HG02938 (cell line): ENCODE results near the gene RDM1.
A peak's percentile ranks its signal among the peaks of the same experiment; 100 is the strongest.
"Not testable (repeated sequence)": the region's sequence is repeated elsewhere in the genome, so short reads cannot be mapped to it uniquely, and the experiment has no call there.

Source experiments
- ATAC-seq: cut with Tn5 transposase; IDR thresholded peaks from one replicate; pipeline ENCODE4 v1.9.1; 2021; ENCODE audit warnings: mild to moderate bottlenecking, moderate library complexity; ENCODE audit not compliant: unreplicated experiment

Gene RDM1

GRCh38 chr17:35900708-35901480 is 29.7 kb downstream of the RDM1 start:
- ATAC-seq: no peak

DNA sequence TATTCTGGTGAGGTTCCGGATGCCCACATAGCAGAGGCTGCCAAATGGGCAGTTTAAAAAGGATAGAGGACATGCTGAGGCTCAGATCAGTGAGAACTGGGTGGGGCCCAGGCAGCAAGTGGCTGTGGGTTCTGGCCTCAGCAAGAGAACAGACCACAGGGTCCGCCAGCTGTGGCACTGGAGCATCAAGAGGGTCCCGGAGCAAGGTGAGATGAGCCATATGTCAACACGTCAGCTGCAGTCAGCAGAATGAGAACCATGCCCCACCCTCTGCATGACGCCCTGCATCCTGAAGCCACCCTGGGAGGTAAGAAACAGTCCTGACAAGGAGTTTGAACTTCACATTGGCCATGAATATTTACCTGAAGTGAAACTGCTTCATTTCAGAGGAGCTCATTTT is 30.3 kb downstream of the RDM1 start:
- no peak for ATAC-seq

DNA sequence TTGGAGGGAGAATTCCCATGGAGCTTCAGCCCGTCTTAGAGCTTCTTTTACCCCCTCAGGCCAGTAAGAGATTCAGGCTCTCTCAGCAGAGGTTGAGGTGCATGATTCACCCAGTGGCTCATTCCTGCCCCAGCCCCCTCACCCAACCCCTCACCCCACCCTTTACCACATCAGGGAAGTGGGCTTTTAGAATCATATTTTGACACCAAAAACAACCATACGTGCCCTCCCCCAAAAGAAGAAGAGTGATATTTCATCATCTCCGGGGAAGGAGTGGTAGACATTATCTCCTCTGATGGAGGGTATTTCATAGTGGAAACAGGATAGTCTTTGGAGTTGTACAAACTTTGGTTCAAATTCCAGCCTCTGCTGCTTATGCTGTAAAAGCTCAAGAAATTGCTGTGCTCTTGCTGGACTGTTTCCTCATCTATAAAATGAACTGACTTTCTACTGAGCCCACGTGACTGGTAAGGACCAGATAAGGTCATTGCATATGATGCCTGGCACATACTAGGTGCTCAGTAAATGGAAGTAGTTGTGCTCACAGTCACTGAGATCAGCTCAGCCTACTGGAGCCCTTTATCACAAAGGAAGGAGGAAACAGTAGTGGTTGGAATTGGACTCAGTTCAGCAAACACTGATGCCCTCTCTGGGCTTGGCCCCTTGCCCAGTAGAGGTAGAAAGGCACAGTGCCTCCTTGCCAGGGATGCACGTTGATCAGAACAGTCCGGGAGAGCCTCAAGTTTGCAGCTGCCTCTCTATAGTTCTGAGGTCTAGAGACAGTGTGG is 32.1 kb downstream of the RDM1 start:
- no peak for ATAC-seq

- ATAC-seq: not testable (repeated sequence)
These were observed 32.8 kb downstream of the RDM1 start for GRCh38 chr17:35897772-35898171.

DNA sequence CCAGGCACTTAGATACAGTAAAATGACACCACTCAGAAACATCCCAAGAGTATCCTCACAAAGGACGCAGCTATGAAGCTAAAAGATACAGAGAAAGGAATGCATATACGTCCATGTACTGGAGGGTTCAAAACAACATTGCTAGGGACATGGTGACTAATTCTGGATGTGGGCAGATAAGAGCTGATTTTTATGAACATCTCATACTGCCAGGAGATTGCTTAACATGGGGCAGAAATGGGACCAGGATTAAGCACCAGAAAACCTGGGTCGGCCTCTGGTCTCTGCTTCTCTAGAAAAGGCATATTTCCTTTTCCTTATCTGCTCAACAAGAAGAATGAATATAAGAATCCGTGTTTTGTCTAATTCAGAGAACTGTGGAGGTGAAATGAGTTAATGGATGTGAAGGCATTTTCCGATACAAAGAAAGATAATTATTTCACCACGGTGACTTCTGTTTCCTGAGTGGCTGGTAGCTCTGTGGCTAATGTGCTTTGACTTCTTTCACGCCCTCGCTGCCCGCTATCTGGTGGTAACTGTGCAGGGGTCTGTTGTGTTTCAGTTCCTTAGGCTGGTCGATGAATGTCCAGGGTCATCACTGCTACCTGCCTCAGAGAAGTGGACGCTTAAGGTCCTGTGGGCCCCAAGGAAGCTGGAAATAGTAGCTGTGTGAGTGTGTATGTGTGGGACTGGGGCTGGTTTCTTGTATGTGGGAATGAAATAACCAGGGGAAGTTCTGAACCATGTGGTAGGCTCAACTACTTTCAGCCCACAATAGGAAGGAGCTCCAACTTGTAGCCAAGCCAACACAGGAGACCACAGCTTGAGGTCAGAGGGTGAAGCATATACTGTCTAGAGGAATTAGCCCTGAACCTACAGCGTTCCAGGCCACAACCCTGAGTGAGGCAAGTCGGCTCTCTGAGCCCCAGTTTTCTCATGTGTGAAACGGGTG is 34.7 kb downstream of the RDM1 start:
- no peak for ATAC-seq

- no peak for ATAC-seq
These were observed 36.4 kb downstream of the RDM1 start for GRCh38 chr17:35894206-35894605.

DNA sequence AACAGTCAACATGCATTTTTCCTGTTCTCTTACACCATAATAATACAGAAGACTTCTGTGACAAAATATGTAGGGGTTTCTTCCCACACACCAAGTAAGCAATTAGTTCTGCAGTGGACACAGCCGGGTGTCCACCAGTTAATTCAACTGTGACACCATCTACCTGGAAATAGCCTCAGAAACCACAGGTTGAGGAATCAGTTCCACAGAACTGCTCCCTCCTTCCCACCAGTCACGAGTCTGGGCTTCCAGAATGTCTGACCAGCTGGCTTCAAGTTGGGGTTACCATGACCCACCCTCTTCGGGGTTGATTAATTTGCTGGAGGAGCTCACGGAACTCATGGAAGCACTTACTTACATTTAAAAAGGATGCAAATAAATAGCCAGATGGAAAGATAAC is 36.8 kb downstream of the RDM1 start:
- no peak for ATAC-seq

- no peak for ATAC-seq
These were observed 38.2 kb downstream of the RDM1 start for GRCh38 chr17:35892091-35893035.

DNA sequence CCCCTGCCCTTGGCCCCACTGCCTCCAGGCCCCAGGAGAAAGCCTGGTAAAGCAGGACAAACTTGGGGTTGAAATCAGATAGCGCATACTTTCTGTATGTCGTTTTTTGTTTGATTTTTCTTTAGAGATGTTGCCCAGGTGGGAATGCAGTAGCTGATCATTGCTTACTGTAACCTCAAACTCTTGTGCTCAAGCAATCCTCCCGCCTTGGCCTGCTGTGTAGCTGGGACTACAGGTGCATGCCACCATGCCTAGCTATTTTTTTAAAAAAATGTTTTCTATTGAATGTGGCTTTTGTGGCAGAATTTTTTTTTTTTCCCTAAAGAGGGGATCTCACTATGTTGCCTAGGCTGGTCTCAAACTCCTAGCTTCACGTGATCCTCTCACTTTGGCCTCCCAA is 39.3 kb downstream of the RDM1 start:
- no peak for ATAC-seq

GRCh38 chr17:35890774-35891155 is 39.8 kb downstream of the RDM1 start:
- no peak for ATAC-seq

DNA sequence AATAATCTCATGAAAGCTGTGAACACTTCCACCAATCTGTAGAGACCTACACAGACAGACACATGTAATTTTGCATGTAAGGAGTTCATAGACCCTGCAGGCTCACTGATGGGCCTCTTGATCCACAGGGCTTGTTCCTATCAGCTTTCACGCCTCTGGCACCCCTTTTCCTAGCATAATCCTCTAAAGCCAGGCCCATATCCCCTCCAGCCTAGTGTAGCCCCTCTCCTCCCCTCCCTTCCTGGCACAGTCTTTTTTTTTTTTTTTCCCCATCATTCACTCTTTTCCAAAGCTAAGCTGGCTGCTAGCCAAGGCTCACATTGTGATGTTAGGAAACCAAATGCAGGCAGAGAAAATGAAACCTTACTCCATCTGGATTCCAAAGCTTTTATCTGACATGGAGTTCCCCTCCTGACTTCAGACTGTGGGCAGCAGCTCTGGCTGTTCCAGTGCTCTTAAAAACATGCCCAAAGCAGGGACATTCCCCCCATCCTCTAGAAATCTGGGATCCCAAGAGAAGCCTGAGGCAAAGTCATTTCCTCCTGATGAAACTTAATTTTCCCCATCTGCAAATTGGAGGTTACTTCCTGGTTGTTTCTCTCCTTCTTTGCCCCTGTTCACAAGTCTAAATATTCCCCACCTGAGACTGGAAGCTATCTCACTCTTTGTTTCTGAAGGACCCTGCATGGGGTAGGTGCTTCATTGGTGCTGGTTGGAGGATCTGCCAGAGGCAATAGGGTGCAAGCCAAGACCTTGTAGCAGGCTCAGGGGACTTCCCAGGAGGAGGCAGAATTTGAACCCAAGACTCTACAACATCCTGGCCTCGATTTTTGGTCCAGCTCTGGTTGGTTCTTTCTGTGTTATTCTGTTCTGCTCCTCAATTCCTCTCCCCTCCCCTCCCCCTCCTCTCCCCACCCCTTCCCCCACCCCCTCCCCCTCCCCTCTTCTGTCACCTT is 40.5 kb downstream of the RDM1 start:
- no peak for ATAC-seq

DNA sequence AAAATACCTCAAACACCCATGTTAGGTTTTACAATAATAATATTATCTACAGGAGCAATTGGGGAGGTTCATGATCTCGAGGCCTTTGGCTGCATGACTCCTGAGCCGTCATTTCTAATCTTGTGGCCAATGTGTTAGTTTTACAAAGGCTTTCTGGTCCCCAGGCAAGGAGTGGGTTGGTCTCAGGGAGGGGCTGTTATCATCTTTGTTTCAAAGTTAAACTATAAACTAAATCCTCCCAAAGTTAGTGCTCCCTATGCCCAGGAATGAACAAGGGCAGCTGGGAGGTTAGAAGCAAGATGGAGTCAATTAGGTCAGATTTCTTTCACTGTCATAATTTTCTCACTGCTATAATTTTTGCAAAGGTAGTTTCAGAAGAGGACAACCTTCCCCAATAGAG is 41.3 kb downstream of the RDM1 start:
- ATAC-seq: no peak

DNA sequence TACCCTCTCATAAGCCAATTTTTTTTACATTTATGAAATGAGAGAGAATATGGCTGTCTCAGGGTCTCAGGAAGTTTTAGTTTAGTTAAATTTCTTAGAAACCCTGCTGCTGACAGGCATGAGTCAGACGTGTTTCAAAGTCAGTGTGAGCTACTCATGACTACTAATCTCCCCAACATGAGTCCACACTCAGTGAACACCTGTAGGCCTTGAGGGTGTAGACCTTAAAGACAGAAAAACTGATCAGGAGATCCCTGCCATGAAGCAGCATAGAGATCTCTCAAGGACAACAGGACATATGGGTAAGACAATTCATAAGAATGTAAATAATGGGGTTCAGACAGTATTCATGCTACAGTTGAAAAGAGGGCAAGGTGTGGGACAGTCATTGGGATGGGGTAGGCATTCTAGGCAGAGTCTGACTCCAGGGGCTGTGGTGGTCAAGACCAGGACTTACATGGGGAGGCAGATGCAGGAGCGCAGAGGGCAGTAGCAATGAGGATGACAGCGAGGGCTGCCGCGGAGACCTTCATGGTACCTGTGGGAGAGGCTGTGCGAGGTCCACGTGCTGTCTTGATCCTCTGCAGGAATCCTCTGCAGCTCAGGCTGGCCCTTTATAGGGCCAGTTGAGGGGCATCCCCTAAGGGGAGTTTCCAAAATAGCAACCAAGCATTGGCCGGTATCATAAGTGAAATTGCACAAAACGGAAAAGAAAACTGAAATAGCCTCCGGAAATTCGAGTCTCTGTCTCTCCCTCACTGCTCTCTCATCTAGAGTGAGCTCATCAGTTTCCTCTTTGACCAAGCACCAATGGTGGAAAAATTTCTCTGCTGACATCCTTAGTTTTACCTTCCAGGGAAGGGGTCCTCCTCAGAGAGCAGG is 50.6 kb downstream of the RDM1 start, which contains the start of gene CCL5:
TSS of gene CCL5 (minus strand) at position 588 of the 882 bp plus-strand sequence.
- peak; percentile 79 for ATAC-seq

- no peak for ATAC-seq
These were observed 52.2 kb downstream of the RDM1 start for GRCh38 chr17:35878361-35878760.

DNA sequence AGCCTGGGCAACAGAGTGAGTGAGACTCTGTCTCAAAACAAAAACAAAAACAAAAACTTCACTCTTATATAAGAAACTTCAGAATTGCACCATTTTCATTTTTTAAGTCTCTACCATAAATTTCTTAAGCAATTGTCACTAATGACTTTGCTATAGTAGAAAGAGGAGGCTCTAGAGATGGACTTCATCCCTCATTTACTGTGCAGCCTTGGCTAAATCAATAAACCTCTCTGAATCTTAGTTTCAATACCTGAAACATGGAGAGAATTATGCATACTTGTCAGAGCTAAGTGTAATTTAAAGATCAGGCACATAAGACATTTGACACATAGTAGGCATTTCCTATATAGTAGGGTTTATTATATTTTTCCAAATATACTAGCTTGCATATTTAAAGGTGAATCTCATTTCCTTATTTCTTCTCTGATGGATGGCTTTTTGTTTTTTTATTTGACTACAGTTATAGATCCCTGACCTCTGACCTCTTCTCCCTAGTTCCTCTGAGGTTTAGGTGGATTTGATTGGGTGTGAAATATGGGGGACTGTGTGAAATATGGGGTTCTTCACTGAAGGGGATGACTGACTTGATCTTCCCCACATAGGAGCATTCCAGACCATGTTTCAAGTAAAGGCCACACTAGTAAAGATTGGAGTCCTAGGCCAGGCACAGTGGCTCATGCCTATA is 53.1 kb downstream of the RDM1 start:
- no peak for ATAC-seq

DNA sequence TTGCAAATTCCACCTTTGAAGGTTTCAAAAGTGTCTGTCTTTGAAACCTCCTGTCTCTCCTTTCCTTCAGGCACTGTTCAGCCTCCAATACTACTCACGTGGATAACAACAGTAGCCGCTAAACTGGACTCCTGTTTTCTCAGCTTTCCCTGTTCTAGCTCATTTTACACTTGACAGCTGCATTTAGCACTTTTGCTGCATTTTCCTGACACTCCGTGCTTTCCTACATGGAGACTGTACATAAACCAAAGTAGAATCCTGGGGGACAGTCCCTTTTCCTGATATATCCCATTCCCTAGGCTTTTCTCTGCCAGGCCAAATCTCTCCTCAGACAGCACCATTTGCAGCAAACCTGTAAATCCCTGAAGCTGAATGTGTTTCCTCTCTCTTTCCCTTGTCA is 54.0 kb downstream of the RDM1 start:
- ATAC-seq: no peak

DNA sequence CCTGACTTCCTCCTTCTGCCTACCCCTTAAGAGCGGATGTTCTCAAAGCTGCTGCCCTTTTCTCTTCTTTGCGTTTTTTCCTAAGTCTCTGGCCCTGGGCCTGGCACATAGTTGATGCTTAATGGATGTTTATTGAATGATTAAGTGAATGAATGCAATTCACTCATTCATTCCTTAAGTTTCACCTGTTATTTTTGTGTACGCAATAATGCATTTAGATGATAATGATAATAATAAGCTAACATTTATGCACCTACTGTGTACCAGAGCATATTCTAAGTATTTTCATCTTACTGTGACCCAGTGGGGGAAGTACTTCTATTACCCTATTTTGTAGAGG is 54.8 kb downstream of the RDM1 start:
- no peak for ATAC-seq
